ENCODE results near the gene TRIM51G.
"Not testable (repeated sequence)": the region's sequence is repeated elsewhere in the genome, so short reads cannot be mapped to it uniquely, and the experiment has no call there.

TRIM51G gene

GRCh38 chr11:48983785-48984184, at the start of gene TRIM51G:
TSS of gene TRIM51G (minus strand) at chr11:48983885. CDS start at chr11:48981695, 2,190 bp downstream.
- in situ Hi-C loops (cut with HindIII; ENCODE audit: low pct_unique_long_range_greater_than_20kb, low sequenced_read_pairs) = not testable (repeated sequence)

GRCh38 chr11:49028523-49028922, 44.8 kb upstream of the TRIM51G start, which contains the start of gene TRIM49B:
TSS of gene TRIM49B (plus strand) at chr11:49028823. CDS start at chr11:49031600, 2,777 bp downstream.
- DNase-seq (ENCODE audit: low read depth in 1 of 2, low spot score in 1 of 2); in situ Hi-C loops (cut with HindIII; ENCODE audit: low pct_unique_long_range_greater_than_20kb, low sequenced_read_pairs): not testable (repeated sequence)

More at GRCh38 chr11:48983785-48984184, at the start of gene TRIM51G:
- DNase-seq (ENCODE audit: low read depth in 1 of 2, low spot score in 1 of 2) = not testable (repeated sequence)

GRCh38 chr11:48968592-48968991, 15.1 kb downstream of the TRIM51G start:
- in situ Hi-C loops (cut with HindIII; ENCODE audit: low pct_unique_long_range_greater_than_20kb, low sequenced_read_pairs); DNase-seq (ENCODE audit: low read depth in 1 of 2, low spot score in 1 of 2): not testable (repeated sequence)

GRCh38 chr11:48955315-48956049, 28.2 kb downstream of the TRIM51G start:
- DNase-seq (ENCODE audit: low read depth in 1 of 2, low spot score in 1 of 2); in situ Hi-C loops (cut with HindIII; ENCODE audit: low pct_unique_long_range_greater_than_20kb, low sequenced_read_pairs): not testable (repeated sequence)

DNA sequence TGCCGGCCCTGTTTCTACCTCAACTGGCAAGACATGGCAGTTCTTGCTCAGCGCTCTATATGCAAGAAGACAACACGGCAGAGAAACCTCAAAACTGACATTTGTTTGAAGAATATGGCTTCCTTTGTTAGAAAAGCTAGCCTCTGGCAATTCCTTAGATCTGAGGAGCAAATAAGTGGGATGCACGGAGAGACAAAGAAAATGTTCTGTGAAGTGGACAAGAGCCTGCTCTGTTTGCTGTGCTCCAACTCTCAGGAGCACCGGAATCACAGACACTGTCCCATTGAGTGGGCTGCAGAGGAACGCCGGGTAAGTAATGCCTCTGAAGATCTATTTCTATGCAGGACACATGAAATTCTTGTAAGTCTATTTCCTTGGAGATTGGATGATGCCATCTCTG, 37.9 kb downstream of the TRIM51G start:
- DNase-seq (ENCODE audit: low read depth in 1 of 2, low spot score in 1 of 2); in situ Hi-C loops (cut with HindIII; ENCODE audit: low pct_unique_long_range_greater_than_20kb, low sequenced_read_pairs): not testable (repeated sequence)
